HG02840 (cell line): ENCODE results near the gene P2RY2.

Source experiments
- ATAC-seq: cut with Tn5 transposase; IDR thresholded peaks from one replicate; pipeline ENCODE4 v1.9.1; 2021; ENCODE audit warnings: mild to moderate bottlenecking, moderate library complexity, moderate number of reproducible peaks; ENCODE audit not compliant: unreplicated experiment, low FRiP score

Gene P2RY2

GRCh38 chr11:73275381-73275750 lies 57.3 kb downstream of the P2RY2 start:
- no peak for ATAC-seq

GRCh38 chr11:73277467-73277866 lies 59.4 kb downstream of the P2RY2 start:
- no peak for ATAC-seq

- no peak for ATAC-seq
Observed at GRCh38 chr11:73280626-73281025, 62.5 kb downstream of the P2RY2 start.

GRCh38 chr11:73281201-73281741 lies 63.2 kb downstream of the P2RY2 start:
- ATAC-seq, result no peak

GRCh38 chr11:73281796-73282660 lies 63.9 kb downstream of the P2RY2 start:
- no peak for ATAC-seq

GRCh38 chr11:73283276-73284000 lies 65.4 kb downstream of the P2RY2 start:
- no peak for ATAC-seq

- ATAC-seq, result no peak
Observed at GRCh38 chr11:73284106-73284505, 66.0 kb downstream of the P2RY2 start.

- no peak for ATAC-seq
Observed at GRCh38 chr11:73285721-73286120, 67.6 kb downstream of the P2RY2 start.
